PFSK-1 (cell line): ENCODE data around the gene STK32B.

Source experiments
- REST ChIP-seq, 2 experiments: IDR thresholded peaks; 2 replicates each; pipeline versions ENCODE4 v1.6.1 to v1.8.0; 2011 to 2012; ENCODE audit warnings: low read depth in 2 of 2, low read length in 2 of 2, control low read depth in 1 of 2, inconsistent platforms in 1 of 2, mild to moderate bottlenecking in 1 of 2, moderate library complexity in 1 of 2; ENCODE audit not compliant: insufficient read depth in 1 of 2
- SIN3A ChIP-seq: IDR thresholded peaks from 2 replicates; pipeline ENCODE4 v1.6.1; 2012; ENCODE audit warnings: mild to moderate bottlenecking, low read length, moderate library complexity, borderline replicate concordance; ENCODE audit not compliant: insufficient read depth

GRCh38 chr4:5387457-5387856 is 336.2 kb downstream of the STK32B start:
- TF ChIP-seq SIN3A (no peak), REST (IDR thresholded peaks at IDR 0.05; ENCODE audit: insufficient read depth in 1 of 2, low read depth in 2 of 2, low read length in 2 of 2) (no peak)
